Forelimb muscle (tissue), 1 donor: ENCODE results near the gene TSPAN10. TPM values are rescaled to one million over a fixed set of nuclear protein-coding genes. Genes with fewer than 3 reads are reported as not detected.
"Not testable (repeated sequence)": the region's sequence is repeated elsewhere in the genome, so short reads cannot be mapped to it uniquely, and the experiment has no call there.

Source experiments
- DNase-seq: peaks from one replicate; pipeline ENCODE4 v3.0.0-alpha.2; 2013; ENCODE audit warnings: low read depth
- polyA plus RNA-seq: library from polyadenylated mRNA; unstranded; fragments of 120-200 nt; gene quantifications from one replicate; pipeline ENCODE4 v1.2.1, GENCODE V29; 2013; ENCODE audit not compliant: insufficient read length

Gene TSPAN10
- polyA plus RNA-seq, 1 donor = 1.2 TPM

DNA sequence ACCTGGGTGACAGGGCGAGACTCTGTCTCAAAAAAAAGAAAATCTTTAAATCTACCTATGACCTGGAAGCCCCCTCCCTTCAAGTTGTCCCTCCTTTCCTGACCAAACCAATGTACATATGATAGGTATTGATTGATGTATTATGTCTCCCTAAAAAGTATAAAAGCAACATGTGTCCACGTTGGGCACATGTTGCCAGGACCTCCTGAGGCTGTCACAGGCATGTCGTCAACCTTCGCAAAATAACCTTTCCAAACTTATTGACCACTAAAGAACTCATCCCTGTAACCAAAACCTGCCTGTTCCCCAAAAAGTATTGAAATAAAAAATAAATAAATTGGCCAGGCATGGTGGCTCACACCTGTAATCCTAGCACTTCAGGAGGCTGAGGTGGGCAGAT, 25.0 kb downstream of the TSPAN10 start:
- no peak for DNase-seq

DNA sequence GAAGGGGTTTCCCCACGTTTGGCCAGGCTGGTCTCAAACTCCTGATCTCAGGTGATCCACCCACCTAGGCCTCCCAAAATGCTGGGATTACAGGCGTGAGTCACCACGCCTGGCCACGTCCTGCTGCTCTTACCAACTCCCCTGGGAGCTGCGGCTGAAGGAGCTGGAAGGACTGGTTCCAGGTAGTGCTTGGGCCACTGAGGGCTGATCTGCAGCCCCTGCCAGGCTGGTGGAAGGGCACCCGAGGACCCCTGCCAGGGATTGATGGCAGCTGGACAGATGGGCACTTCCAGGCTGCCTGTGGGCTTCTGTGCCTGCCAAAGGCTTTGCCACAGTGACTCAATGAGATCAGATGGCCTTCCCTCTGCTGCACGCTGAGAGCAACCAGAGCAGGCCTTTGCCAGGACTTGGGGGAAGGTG, 27.1 kb downstream of the TSPAN10 start:
- no peak for DNase-seq

DNA sequence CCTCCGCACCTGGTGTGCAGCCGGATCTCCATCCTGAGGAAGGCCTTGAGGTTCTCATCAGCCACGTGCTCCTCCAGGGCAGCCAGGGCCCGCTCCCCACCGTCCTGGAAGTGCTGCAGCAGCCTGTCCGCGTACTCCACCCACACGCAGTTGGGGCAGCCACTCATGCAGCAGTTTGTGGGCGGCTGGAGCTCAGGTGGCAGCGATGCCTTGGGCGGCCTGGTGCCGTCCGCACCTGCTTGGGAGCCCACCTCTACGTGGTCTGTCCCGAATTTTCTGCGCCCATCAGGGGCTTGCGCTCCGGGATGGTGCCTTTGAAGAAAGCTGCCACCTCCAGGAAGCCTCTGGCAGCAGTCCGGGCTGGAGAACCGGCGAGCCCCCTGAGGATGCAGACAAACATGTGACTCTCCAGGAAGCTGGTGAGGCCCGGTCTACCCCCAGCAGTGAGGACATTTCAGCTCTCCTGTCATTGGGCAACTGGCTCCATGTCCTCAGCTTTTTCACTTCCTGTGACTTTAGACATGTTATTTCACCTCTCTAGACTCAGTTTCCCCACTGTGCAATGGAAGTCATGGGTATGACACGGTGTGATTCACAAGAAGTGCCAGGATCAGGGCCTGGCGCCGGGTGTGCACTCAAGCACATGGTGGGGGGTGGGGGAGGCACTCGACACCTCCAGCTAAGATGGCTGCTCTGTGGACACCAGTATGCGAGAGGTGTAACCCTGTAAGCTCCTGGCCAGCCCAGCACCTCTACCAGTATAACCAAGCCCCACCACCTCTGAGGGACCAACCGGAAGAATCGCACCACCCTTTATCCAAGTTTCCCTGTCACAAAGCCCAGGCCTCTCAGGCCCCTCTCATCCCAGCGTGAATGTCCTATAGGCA, 28.5 kb downstream of the TSPAN10 start:
- DNase-seq = no peak

DNA sequence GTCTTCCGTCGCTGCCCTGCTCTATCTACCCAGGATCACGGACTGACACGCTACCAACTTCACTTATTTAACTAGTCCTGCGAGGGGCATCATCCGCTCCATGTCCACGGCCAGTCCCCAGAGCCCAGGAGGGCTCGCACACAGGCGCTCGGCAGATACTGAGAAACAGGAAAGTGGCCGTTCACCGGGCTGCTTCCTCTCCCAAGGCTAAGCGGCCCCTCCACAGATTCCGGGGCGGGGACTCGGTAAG, 29.0 kb downstream of the TSPAN10 start:
- DNase-seq = no peak

DNA sequence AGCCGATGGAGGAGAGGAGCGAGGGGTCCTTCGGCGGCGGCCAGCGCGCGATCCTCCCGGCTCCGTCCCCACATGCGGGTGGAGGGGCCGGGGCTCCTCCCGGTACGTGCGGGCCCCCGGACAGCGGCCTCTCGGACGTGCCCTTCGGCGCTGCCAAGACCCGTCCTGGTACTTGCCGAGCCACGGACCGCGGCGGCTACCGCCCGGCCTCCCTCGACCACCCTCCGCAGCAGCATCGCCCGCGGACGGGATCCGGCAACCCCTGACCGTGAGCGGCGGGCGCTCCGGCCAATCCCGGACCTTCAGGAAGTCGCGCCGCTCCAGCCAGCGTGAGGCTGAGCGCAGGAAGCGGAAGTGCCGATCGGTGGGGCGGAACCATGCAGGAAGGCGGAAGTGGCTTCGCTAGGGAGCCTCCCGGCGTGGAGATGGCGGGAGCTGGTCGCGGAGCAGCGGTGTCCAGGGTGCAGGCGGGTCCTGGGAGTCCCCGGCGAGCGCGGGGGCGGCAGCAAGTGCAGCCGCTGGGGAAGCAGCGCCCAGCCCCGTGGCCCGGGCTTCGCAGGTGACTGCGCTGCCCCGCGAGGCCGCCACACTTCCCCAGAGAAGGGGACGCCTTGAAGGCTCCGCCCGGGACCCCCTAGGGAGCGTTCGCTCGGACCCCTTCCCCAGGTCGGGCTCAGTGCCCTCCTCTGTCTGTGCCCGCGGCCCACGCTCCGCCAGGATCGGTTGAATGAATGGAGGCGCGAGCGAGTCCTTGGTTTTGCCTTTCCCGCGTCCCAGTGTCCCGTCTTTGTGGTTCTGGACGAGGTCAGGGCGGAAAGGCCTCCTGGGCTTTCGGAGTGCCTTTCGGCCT, 29.6 kb downstream of the TSPAN10 start, which contains the start of the genes CCDC137 and OXLD1:
TSS of gene CCDC137 (plus strand) at position 396 of the 850 bp plus-strand sequence. CDS start at position 426, 30 bp downstream.
TSS of gene OXLD1 (minus strand) at position 264 of the 850 bp plus-strand sequence. CDS start at position 236, 28 bp downstream.
- DNase-seq = peak; percentile 85

DNA sequence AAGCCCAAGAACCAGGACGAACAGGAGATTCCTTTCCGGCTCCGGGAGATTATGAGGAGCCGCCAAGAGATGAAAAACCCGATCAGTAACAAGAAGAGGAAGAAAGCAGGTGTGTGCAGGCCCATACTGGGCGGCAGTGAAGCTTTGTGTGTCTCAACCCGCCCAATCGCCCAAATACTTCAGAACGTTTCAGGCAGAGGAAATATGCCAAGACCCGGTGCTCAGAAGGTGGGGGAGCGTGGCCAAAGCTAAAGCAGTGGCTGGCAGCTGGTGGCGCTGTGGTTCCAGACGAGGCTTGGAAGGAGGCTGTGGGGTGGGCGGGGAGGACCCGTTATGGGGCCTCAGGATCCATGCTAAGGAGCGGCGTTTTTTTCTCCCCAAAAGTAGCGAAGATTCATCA, 30.8 kb downstream of the TSPAN10 start:
- no peak for DNase-seq

DNA sequence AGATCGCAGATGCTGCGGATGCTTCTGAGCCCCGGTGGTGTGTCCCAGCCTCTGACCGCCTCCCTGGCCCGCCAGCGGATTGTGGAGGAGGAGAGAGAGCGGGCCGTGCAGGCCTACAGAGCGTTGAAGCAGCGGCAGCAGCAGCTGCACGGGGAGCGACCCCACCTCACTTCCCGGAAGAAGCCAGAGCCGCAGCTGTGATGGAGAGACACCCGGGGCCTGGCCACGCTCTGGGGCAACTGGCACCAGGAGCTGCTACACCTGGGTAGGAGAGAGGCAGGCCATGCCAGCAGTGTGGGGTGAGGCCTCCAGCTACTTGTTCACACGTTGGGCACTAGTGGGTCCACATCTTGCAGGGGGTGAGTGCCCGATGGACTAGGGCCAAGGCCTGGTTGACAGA, 35.5 kb downstream of the TSPAN10 start:
- DNase-seq = no peak

DNA sequence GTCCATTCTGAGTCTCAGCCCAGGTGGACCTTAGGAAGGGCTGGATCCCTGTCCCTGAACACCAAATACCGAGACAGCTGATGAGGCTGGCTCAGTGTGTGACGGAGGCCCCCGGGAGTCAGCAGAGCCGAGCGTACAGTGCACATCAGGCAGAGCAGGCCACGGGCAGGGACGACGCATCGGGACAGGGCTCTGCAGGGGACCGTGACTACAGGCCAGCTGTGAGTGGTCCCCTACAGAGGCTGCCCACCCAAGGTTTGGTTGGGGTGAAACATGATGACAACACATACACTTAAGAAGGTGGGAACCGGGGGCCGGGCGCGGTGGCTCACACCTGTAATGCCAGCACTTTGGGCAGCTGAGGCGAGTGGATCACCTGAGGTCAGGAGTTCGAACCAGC, 36.0 kb downstream of the TSPAN10 start:
- DNase-seq = no peak

DNA sequence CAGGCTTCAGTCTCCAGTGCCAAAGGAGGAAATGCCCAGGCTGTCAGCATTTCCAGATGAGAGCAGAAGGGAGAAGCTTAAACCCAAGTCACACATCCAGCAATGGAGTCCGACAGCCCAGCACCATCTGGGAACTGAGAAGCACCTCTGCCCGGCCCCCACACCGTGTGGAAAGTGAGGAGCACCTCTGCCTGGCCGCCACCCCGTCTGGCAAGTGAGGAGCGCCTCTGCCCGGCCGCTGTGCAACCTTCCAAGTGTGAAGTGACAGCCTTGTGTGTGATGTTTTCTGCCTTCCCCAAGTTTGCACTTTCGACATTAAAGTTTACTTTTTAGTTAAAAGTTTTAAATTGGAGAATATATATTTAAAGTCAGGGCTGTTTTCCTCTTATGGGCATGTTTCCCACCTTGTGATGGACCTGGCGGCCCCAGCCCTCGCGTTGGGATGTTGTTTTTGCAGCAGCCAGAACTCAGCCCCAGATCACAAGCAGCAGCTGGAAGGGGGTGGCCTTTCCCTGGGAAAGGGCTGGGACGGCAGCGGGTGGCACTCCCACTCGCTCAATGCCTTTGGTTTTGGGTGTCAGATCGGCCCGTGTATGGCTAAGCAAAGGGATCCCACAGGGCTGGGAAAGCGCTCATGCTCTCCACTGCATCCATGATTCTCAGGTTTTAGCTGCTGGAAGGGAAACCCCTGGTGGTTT, 36.7 kb downstream of the TSPAN10 start:
- DNase-seq = no peak

DNA sequence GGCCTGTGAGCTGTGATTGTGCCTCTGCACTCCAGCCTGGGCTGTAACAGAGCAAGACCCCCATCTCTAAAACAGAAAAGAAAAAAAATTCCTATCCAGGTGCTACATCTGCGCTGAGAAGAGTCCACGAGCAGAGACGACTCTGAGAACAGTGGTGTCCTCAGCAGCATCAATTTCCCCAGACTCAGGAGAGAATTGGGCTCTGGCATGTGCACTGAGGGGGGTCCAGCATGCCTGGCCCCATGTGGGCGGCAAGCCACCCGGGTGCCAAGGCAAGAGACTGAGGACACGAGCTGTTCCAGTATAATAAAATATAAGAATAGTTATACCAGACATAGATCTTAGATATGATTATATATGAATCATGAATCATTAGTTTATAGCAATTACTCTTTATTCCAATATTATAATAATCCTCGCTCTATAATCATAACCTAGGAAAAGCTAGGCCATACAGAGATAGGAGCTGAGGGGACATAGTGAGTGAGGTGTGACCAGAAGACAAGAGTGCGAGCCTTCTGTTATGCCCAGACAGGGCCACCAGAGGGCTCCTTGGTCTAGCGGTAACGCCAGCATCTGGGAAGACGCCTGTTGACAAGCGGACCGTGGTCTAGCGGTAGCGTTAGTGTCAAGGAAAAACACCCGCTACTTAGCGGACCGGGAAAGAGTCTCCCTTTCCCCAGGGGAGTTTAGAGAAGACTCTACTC, 38.7 kb downstream of the TSPAN10 start:
- DNase-seq = not testable (repeated sequence)

DNA sequence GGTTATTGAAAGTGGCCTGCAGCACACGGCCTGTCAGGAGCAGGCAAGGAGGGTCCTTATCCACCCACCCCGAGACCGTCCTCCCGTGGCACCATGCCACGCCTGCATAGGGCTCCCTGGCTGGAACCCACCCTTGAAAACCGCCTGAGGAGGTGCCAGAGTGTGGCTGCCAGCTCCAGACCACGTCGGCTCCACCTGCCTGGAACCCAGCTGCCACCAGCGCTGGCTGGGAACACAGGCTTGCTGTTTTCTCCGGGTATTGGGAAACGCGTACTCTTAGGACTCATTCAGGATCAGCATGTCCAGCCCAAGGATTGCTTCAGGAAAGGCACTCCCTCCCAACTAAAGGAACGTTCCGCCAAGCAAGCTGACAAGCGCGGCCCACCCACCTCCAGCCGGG, 39.9 kb downstream of the TSPAN10 start:
- DNase-seq = no peak

DNA sequence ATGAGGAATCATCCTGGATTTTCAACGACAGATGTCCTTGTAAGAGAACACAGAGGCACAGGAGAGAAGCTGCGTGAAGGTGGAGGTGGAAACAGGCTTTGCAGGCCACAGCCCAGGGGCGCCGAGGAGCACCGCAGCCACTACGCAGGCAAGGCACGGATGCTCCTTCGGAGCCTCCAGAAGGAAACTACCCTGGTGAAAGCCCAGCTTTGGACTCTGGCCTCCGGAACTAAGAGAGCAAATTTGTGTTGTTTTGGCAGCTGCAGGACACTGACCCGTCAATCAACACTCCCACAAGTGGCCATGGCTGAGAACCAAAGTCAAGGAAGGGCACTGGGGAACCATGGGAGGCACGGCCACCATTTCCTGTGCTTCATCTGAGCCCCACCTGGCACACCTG, 43.2 kb downstream of the TSPAN10 start:
- no peak for DNase-seq

DNA sequence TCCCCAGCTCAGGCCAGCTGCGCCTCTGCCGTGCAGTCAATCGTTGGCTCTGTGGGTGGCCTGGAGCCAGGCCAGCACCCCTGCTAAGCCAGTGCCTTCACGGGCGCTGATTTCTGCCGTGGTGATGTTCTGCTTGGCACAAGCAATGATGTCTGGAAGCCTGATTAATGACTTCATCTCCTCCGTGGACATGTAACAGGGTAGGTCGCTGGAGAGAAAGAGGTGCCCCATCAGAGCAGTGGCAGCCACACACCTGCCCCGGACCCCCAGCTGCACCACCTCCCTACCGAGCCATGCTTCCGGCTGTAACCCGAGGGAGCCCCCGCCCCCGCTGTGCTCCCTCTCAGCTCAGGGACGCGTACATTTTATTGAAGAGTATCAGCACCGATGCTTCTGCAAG, 44.7 kb downstream of the TSPAN10 start:
- DNase-seq = no peak

DNA sequence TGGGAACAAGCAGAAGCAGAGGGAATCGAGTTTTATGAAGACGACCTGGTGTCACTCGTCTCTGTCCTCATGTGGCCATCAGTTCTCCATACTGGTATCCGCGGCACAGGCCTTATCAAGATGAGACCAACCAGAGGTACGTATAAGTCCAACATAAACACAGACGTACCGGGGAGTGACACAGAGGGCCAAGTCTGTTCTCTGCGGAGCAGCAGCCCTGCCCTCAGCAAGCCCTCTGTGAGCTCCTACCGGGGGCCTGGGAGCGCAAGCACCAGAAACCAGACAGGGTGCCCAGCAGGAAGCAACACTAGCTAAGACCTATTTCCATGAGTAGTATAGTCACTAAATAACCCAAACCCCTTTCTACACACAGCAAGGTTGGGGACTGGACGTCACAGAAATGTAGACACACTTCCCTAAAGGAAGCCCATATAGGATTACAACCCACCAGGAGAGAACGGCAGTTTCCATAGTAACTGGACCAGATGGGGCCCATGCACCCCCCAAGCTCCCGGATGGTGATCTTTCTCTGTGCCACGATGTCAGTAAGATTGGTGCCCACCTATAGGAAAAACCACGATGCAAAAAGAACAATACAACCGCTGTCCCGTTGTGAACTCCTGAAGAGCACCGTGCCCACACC, 45.7 kb downstream of the TSPAN10 start:
- no peak for DNase-seq

DNA sequence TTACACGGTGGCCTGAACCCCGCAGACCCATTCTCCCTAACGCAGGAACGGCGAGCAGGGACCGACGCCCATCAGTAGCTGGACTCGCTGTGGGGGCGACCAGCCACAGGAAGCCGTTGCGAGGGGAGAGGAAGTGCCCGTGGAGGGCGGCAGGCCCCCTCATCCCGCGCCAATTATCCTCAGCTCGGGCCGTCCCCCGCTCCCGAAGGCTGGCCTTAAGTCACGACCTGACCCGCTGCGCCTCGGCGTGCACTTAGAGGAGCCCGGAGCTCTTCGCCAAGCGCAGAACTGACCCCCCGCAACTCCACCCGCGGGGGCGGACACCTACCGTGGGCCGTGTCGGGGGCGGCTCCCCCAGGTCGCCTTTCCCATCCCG, 46.2 kb downstream of the TSPAN10 start:
- DNase-seq = no peak

DNA sequence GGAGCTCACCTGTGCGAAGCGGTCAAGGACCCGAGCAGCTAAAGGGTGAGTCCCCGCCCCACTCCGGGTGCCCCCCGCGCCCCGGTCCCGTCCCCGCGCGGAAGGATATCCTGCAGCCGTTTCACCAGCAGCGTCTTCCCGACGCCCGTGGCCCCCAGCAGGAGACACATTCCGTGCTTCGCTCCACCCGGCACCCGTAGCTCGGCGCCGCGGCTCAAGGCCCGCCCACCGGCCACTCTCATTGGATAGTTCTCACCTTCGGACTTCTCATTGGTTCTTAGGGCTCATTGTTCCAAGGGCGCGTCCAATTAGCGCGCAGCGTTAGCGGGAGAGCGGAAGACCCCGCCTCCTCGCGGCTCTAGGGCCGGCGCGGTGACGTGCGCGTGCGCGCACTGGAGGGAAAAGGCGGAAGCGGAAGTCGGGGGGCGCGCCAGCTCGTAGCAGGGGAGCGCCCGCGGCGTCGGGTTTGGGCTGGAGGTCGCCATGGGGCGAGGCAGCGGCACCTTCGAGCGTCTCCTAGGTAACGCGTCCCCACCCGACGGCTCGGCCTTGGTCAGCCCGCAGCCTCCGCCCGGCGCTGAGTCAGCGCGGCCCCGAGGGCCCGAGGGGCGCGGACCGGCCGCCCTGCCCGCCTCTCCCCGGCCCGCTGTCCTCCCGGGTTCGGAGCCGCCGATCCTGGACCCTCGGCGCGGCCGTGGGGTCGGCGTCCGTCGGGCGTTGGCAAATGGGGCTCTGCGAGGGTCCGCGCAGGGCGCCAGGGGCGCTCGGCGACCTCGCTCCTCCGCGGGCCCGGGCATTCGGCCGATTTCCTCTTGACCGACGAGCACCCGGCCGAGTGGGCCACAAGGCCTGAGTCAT, 46.8 kb downstream of the TSPAN10 start, which contains the start of the genes ARL16 and HGS:
TSS of gene ARL16 (minus strand) at position 214 of the 858 bp plus-strand sequence. CDS start at position 170, 44 bp downstream.
TSS of gene HGS (plus strand) at position 428 of the 858 bp plus-strand sequence. CDS start at position 484, 56 bp downstream.
- DNase-seq = peak; percentile 98

DNA sequence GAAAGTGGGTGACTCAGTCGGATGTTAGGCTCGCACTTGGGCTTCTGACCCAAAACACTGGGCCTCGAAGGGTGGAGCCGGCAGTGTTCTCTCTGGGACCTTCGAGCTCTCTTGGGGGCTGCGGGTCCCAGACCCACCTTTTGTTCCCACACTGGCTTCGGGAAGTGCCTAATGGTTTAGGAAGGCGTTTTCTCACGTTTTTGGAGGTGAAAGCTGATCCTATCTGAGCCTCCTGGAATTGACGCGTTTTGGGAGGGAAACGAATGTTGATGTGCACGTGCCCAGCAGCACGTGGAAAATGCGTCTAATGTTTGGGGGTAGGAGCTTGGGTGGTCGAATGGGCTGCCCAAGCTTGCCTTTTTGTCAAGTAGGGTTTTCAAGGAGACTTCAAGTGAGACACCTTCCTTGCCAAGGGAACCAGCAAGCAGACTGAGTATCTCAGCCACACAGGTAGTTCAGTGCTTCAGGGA, 47.5 kb downstream of the TSPAN10 start:
- DNase-seq = no peak

DNA sequence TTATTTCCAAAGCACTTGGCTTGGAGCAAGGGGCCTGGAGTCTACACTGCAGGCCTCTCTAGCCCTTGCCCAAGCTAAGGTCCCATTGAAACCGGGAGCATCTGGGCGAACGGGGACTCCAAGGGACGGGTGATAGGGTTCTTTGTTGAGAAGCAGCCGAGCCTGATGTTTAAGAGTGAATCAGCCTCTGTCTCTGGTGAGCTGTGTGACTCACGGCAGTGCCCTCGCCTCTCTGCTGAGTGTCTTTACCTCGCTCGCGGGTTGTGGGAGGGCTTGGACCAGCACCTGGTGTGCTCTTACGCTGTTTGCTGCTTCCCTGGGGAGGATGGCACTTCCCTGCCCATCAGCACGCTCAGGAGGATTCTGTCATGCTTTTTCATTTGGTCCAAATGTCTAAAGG, 48.1 kb downstream of the TSPAN10 start:
- no peak for DNase-seq

DNA sequence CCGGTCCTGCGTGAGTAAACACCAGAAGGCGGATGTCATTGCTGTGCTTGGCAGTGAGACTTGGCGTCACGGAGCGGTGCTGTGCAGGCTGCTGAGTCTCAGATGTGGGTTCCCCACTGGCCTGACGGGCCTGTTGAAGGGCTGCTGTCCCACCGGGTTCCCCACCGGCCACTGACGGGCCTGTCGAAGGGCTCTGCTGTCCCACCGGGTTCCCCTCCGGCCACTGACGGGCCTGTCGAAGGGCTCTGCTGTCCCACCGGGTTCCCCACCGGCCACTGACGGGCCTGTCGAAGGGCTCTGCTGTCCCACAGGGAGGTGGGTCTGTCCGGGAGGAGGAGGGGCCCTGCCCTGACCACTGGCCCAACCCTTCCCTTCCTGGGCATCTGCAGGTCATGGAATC, 49.6 kb downstream of the TSPAN10 start:
- DNase-seq = no peak
